Measurements from ENCODE around the gene GABBR2. TPM values are rescaled to one million over a fixed set of nuclear protein-coding genes. Genes with fewer than 3 reads are reported as not detected.
A peak's percentile ranks its signal among the peaks of the same experiment; 100 is the strongest.

The GABBR2 gene
- polyA plus RNA-seq, 1 donor (not counting 4 experiments of a cell fraction or from before 2014, with no cell fraction given), result 0.01 TPM

DNA sequence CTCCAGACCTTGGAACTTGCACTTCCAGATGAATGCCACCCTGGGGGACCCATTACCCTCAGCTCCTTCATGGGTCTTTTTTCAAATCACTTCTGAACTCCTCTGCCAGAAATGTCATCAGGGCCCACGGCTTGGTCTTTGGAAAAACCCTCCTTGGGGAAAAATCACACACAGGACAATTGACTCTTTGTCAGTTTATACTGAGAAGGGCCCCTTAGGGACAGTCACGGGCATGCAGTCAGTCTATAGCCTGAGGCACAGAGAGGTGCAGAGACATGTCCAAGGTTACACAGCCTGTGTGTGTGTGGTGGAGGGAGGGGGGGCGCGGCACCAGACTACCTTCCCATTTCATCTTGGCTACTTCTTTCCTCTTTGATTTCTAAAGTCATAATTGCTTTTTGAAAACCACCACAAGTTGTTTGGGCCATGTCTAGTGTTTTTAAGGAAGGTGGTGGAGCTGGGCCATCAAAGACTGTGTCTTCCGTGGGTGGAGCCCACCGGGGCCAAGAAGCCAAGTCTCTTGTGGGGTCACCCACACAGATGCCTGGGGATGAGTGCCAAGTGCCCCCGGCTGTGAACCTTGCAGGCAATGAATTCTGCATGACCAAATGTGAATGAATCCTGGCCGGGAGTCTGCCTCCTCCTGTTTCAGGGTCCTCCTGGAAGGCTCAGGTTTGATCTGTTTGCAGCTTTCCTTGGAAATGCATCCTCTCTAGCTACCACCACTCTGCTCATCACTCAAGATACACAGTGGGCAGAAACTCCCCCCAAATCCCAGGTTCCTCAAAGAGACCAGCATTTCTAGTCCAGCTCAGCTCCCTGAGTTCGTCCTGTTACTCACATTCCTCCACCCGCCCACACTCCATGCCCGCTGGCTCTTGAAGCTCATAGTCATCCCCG lies 253.2 kb downstream of the GABBR2 start:
- no peak for TF ChIP-seq EZH2 (IDR thresholded peaks at IDR 0.05; ENCODE audit: low read length)
- TF ChIP-seq, protein P1, sequence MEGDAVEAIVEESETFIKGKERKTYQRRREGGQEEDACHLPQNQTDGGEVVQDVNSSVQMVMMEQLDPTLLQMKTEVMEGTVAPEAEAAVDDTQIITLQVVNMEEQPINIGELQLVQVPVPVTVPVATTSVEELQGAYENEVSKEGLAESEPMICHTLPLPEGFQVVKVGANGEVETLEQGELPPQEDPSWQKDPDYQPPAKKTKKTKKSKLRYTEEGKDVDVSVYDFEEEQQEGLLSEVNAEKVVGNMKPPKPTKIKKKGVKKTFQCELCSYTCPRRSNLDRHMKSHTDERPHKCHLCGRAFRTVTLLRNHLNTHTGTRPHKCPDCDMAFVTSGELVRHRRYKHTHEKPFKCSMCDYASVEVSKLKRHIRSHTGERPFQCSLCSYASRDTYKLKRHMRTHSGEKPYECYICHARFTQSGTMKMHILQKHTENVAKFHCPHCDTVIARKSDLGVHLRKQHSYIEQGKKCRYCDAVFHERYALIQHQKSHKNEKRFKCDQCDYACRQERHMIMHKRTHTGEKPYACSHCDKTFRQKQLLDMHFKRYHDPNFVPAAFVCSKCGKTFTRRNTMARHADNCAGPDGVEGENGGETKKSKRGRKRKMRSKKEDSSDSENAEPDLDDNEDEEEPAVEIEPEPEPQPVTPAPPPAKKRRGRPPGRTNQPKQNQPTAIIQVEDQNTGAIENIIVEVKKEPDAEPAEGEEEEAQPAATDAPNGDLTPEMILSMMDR (optimal IDR thresholded peaks at IDR 0.05 in 1 of 3, IDR thresholded peaks at IDR 0.05 in 1 of 3, conservative IDR thresholded peaks at IDR 0.05 in 1 of 3; ENCODE audit: extremely low read depth in 1 of 3, insufficient read depth in 2 of 3, low read length in 3 of 3), result no peak
- DNase-seq (ENCODE audit: low read depth, low spot score) (no peak), FAIRE-seq (peak; percentile 85)
- Histone ChIP-seq H4K20me1 (ENCODE audit: control insufficient read depth, extremely low read depth, insufficient read depth, low read length) (no peaks in the 10 kb centered on the region), H3K36me3 (ENCODE audit: control insufficient read depth in 2 of 2, extremely low read depth in 1 of 2, insufficient read depth in 2 of 2, low read length in 2 of 2) (no peaks in the 10 kb centered on the region), H3K27me3 (ENCODE audit: control insufficient read depth, extremely low read depth, insufficient read depth, low read length) (no peaks in the 10 kb centered on the region), H3K9ac (ENCODE audit: control insufficient read depth, extremely low read depth, insufficient read depth, low read length) (no peak overlapping the region), H3K9me3 (ENCODE audit: control insufficient read depth, low read depth, low read length) (no peaks in the 10 kb centered on the region), H2AFZ (ENCODE audit: control insufficient read depth, low read length) (no peak overlapping the region), H3K4me1 (ENCODE audit: control insufficient read depth, extremely low read depth, insufficient read depth, low read length) (peaks cover 19% of the 10 kb centered on the region), H3K79me2 (ENCODE audit: control insufficient read depth, insufficient read depth, low read length) (no peaks in the 10 kb centered on the region), H3K4me2 (ENCODE audit: control insufficient read depth, extremely low read depth, insufficient read depth, low read depth, low read length) (peak overlapping the region; percentile 51), H3K9me1 (ENCODE audit: control insufficient read depth, extremely low read depth, insufficient read depth, low read length) (no peaks in the 10 kb centered on the region), H3K27ac (ENCODE audit: control insufficient read depth, insufficient read depth, low read length) (no peak overlapping the region), H3K4me3 (ENCODE audit: control insufficient read depth in 2 of 3, extremely low read depth in 1 of 3, insufficient read depth in 2 of 3, low read depth in 1 of 3, low read length in 3 of 3) (peak overlapping the region in 1 of 3 experiments; percentile 27)
- dilution Hi-C loops (cut with MboI; ENCODE audit: extremely low pct_ligation_motif_present, low sequenced_read_pairs), result no loop called here

DNA sequence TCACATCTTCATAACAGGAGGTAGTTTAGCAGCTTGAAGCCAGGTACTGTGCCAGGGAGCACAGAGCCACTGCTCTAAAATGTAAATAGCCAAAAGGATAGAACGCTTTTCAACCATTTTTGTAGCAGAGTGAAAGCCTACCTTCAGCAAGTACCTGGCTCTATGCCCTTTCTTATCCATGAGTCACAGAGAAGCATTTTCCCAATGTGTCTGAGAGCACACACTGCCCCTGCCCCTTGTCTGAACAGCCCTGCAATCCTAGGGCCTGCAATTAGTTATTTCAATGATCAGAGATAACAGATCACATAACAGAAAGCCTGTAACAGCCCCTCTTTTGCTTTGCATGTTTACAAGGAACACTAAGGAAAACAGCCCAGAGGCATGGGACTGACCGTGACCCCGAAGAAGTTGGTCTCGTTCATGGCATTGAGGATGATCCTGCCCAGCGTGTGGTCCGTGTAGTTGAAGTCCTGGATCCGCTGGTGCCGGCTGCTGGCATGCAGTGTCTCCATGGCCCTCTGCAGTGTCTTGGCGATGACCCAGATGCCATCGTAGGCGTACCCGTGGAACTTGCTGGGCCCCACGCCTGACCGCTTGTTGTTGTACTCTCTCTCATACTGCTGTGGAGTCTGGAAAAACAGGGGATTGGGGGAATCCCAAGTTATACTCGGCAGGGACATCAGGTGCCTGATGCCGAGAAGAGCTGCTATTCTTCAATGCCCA lies 255.0 kb downstream of the GABBR2 start:
- H3K9me3 ChIP-seq (ENCODE audit: control insufficient read depth, low read depth, low read length), result no peaks in the 10 kb centered on the region
- H3K4me3 ChIP-seq (ENCODE audit: control insufficient read depth in 2 of 3, extremely low read depth in 1 of 3, insufficient read depth in 2 of 3, low read depth in 1 of 3, low read length in 3 of 3), result no peak overlapping the region
- dilution Hi-C loops (cut with MboI; ENCODE audit: extremely low pct_ligation_motif_present, low sequenced_read_pairs), result no loop called here
- H3K27ac ChIP-seq (ENCODE audit: control insufficient read depth, insufficient read depth, low read length), result no peak overlapping the region
- H3K4me2 ChIP-seq (ENCODE audit: control insufficient read depth, extremely low read depth, insufficient read depth, low read depth, low read length), result no peak overlapping the region
- H3K79me2 ChIP-seq (ENCODE audit: control insufficient read depth, insufficient read depth, low read length), result no peaks in the 10 kb centered on the region
- peaks cover 4% of the 10 kb centered on the region for H3K27me3 ChIP-seq (ENCODE audit: control insufficient read depth, extremely low read depth, insufficient read depth, low read length)
- FAIRE-seq (no peak), DNase-seq (ENCODE audit: low read depth, low spot score) (no peak)
- H3K4me1 ChIP-seq (ENCODE audit: control insufficient read depth, extremely low read depth, insufficient read depth, low read length), result peaks cover 19% of the 10 kb centered on the region
- H2AFZ ChIP-seq (ENCODE audit: control insufficient read depth, low read length), result no peak overlapping the region
- no peak overlapping the region for H3K9ac ChIP-seq (ENCODE audit: control insufficient read depth, extremely low read depth, insufficient read depth, low read length)
- H4K20me1 ChIP-seq (ENCODE audit: control insufficient read depth, extremely low read depth, insufficient read depth, low read length), result no peaks in the 10 kb centered on the region
- TF ChIP-seq, protein P1 (optimal IDR thresholded peaks at IDR 0.05 in 1 of 3, IDR thresholded peaks at IDR 0.05 in 1 of 3, conservative IDR thresholded peaks at IDR 0.05 in 1 of 3; ENCODE audit: extremely low read depth in 1 of 3, insufficient read depth in 2 of 3, low read length in 3 of 3), result no peak
- TF ChIP-seq EZH2 (IDR thresholded peaks at IDR 0.05; ENCODE audit: low read length), result no peak
- H3K36me3 ChIP-seq (ENCODE audit: control insufficient read depth in 2 of 2, extremely low read depth in 1 of 2, insufficient read depth in 2 of 2, low read length in 2 of 2), result no peaks in the 10 kb centered on the region
- no peaks in the 10 kb centered on the region for H3K9me1 ChIP-seq (ENCODE audit: control insufficient read depth, extremely low read depth, insufficient read depth, low read length)
